Vagina (tissue), 2 donors: ENCODE data around the gene FAM153A.
"Not testable (repeated sequence)": the region's sequence is repeated elsewhere in the genome, so short reads cannot be mapped to it uniquely, and the experiment has no call there.

Source experiments
- CTCF ChIP-seq, 3 experiments: fragments of 450-650 bp in 2 of 3; fragments of 200-600 bp in 1 of 3; sonication (generic) in 1 of 3; IDR thresholded peaks; one replicate each; pipeline ENCODE4 v1.5.1; 2017 to 2019; ENCODE audit warnings: antibody characterized with exemption in 3 of 3, mild to moderate bottlenecking in 2 of 3, moderate library complexity in 2 of 3
- POLR2A ChIP-seq, 2 donors: fragments of 450-650 bp; IDR thresholded peaks; one replicate each; pipeline ENCODE4 v1.6.1; 2017; ENCODE audit warnings: antibody characterized with exemption in 2 of 2, mild to moderate bottlenecking in 2 of 2, moderate library complexity in 2 of 2

GRCh38 chr5:177826073-177826472 is 43.4 kb upstream of the FAM153A start:
- TF ChIP-seq CTCF, POLR2A (IDR thresholded peaks at IDR 0.05): not testable (repeated sequence)
